ENCODE measurements around the gene RBFOX1.

Gene RBFOX1

GRCh38 chr16:7716660-7717550, 384.3 kb downstream of the RBFOX1 start:
- DNase-seq: no peak

- no peak for DNase-seq
These were observed 390.1 kb downstream of the RBFOX1 start for GRCh38 chr16:7722761-7723160.

GRCh38 chr16:7731141-7731540, 398.5 kb downstream of the RBFOX1 start:
- DNase-seq: no peak

GRCh38 chr16:7736138-7736665, 403.6 kb downstream of the RBFOX1 start:
- no peak for DNase-seq

- DNase-seq: no peak
These were observed 410.0 kb downstream of the RBFOX1 start for GRCh38 chr16:7742626-7743025.

- DNase-seq: no peak
These were observed 412.1 kb downstream of the RBFOX1 start for GRCh38 chr16:7744546-7745264.

GRCh38 chr16:7745276-7745675, 412.6 kb downstream of the RBFOX1 start:
- DNase-seq: no peak

- DNase-seq: no peak
These were observed 414.3 kb downstream of the RBFOX1 start for GRCh38 chr16:7746941-7747340.

GRCh38 chr16:7748522-7748921, 415.9 kb downstream of the RBFOX1 start:
- no peak for DNase-seq

GRCh38 chr16:7755347-7755882, 422.8 kb downstream of the RBFOX1 start:
- no peak for DNase-seq
